HEK293 (cell line): ENCODE results near the gene INO80.

ENCODE experiments used
- EGR2 ChIP-seq: fragments of 450-650 bp; formaldehyde crosslinking; IDR thresholded peaks from 2 replicates; pipeline ENCODE4 v1.5.1; 2016; ENCODE audit warnings: low read depth, missing biosample characterization, missing genetic modification characterization
- GLI2 ChIP-seq: fragments of 450-650 bp; formaldehyde crosslinking; IDR thresholded peaks from 2 replicates; pipeline ENCODE4; 2017; ENCODE audit warnings: missing biosample characterization, missing genetic modification characterization, low read depth, borderline replicate concordance
- GLI4 ChIP-seq: fragments of 450-650 bp; formaldehyde crosslinking; IDR thresholded peaks from 2 replicates; pipeline ENCODE4 v1.5.1; 2016; ENCODE audit warnings: missing biosample characterization, missing genetic modification characterization
- HOXC10 ChIP-seq: sonication (generic); formaldehyde crosslinking; IDR thresholded peaks from 2 replicates; pipeline ENCODE4 v1.8.1; 2023; ENCODE audit warnings: mild to moderate bottlenecking, missing genetic modification reagents
- IKZF3 ChIP-seq: fragments of 450-650 bp; IDR thresholded peaks from 2 replicates; pipeline ENCODE4 v1.5.0; 2018; ENCODE audit warnings: missing biosample characterization, mild to moderate bottlenecking, missing genetic modification characterization, moderate library complexity
- KLF1 ChIP-seq: fragments of 450-650 bp; formaldehyde crosslinking; IDR thresholded peaks from 2 replicates; pipeline ENCODE4 v1.5.1; 2016; ENCODE audit warnings: missing biosample characterization, missing genetic modification characterization
- KLF8 ChIP-seq: fragments of 450-650 bp; formaldehyde crosslinking; IDR thresholded peaks from 2 replicates; pipeline ENCODE4 v1.5.1; 2016; ENCODE audit warnings: missing biosample characterization, missing genetic modification characterization
- OSR2 ChIP-seq: fragments of 450-650 bp; formaldehyde crosslinking; IDR thresholded peaks from 2 replicates; pipeline ENCODE4 v1.5.1; 2016; ENCODE audit warnings: missing biosample characterization, missing genetic modification characterization
- SP2 ChIP-seq: fragments of 450-650 bp; formaldehyde crosslinking; IDR thresholded peaks from 2 replicates; pipeline ENCODE4 v1.5.1; 2016; ENCODE audit warnings: missing biosample characterization, missing genetic modification characterization
- SP7 ChIP-seq: fragments of 450-650 bp; formaldehyde crosslinking; IDR thresholded peaks from 2 replicates; pipeline ENCODE4 v1.5.1; 2016; ENCODE audit warnings: missing biosample characterization, missing genetic modification characterization
- TRIM28 ChIP-seq: IDR thresholded peaks from 2 replicates; pipeline ENCODE4 v1.6.1; 2011; ENCODE audit warnings: low read length, control low read depth, borderline replicate concordance
- ZFP69B ChIP-seq: fragments of 450-650 bp; formaldehyde crosslinking; IDR thresholded peaks from 2 replicates; pipeline ENCODE4 v1.5.1; 2016; ENCODE audit warnings: missing biosample characterization, missing genetic modification characterization
- ZIC2 ChIP-seq: fragments of 450-650 bp; formaldehyde crosslinking; IDR thresholded peaks from 2 replicates; pipeline ENCODE4 v1.5.1; 2016; ENCODE audit warnings: missing biosample characterization, missing genetic modification characterization
- ZNF2 ChIP-seq: fragments of 450-650 bp; formaldehyde crosslinking; IDR thresholded peaks from 2 replicates; pipeline ENCODE4 v1.5.1; 2016; ENCODE audit warnings: missing biosample characterization, missing genetic modification characterization
- ZNF214 ChIP-seq: fragments of 450-650 bp; formaldehyde crosslinking; IDR thresholded peaks from 2 replicates; pipeline ENCODE4 v1.5.1; 2017; ENCODE audit warnings: missing biosample characterization, mild to moderate bottlenecking, missing genetic modification characterization, borderline replicate concordance
- ZNF324 ChIP-seq: fragments of 450-650 bp; formaldehyde crosslinking; IDR thresholded peaks from 2 replicates; pipeline ENCODE4 v1.5.1; 2016; ENCODE audit warnings: missing biosample characterization, missing genetic modification characterization
- ZNF335 ChIP-seq: fragments of 450-650 bp; formaldehyde crosslinking; conservative IDR thresholded peaks from 2 replicates; pipeline ENCODE4 v1.5.1; 2016; ENCODE audit warnings: missing biosample characterization, missing genetic modification characterization
- ZNF341 ChIP-seq: fragments of 450-650 bp; formaldehyde crosslinking; IDR thresholded peaks from 2 replicates; pipeline ENCODE4; 2016; ENCODE audit warnings: low read depth, missing biosample characterization, missing genetic modification characterization
- ZNF350 ChIP-seq: fragments of 450-650 bp; formaldehyde crosslinking; IDR thresholded peaks from 2 replicates; pipeline ENCODE4 v1.5.0; 2017; ENCODE audit warnings: missing biosample characterization, mild to moderate bottlenecking, missing genetic modification characterization
- ZNF423 ChIP-seq: fragments of 450-650 bp; formaldehyde crosslinking; IDR thresholded peaks from 2 replicates; pipeline ENCODE4 v1.5.1; 2016; ENCODE audit warnings: missing biosample characterization, missing genetic modification characterization
- ZNF510 ChIP-seq: fragments of 450-650 bp; formaldehyde crosslinking; IDR thresholded peaks from 2 replicates; pipeline ENCODE4 v1.5.1; 2018; ENCODE audit warnings: mild to moderate bottlenecking, missing genetic modification characterization, missing biosample characterization; ENCODE audit not compliant: insufficient replicate concordance
- ZNF621 ChIP-seq: fragments of 450-650 bp; formaldehyde crosslinking; IDR thresholded peaks from 2 replicates; pipeline ENCODE4 v1.5.1; 2017; ENCODE audit warnings: missing biosample characterization, missing genetic modification characterization
- ZNF654 ChIP-seq: fragments of 450-650 bp; formaldehyde crosslinking; IDR thresholded peaks from 2 replicates; pipeline ENCODE4 v1.5.1; 2016; ENCODE audit warnings: low read depth, missing biosample characterization, missing genetic modification characterization
- ZNF660 ChIP-seq: fragments of 450-650 bp; IDR thresholded peaks from 2 replicates; pipeline ENCODE4 v1.5.1; 2018; ENCODE audit warnings: missing biosample characterization, mild to moderate bottlenecking, missing genetic modification characterization
- ZNF785 ChIP-seq: fragments of 450-650 bp; formaldehyde crosslinking; IDR thresholded peaks from 2 replicates; pipeline ENCODE4 v1.5.1; 2016; ENCODE audit warnings: missing biosample characterization, missing genetic modification characterization
- TF ChIP-seq, protein P1 (sequence below): fragments of 450-650 bp; formaldehyde crosslinking; IDR thresholded peaks from 2 replicates; pipeline ENCODE4 v1.5.1; 2016; ENCODE audit warnings: missing biosample characterization, missing genetic modification characterization
- TF ChIP-seq, protein P2 (sequence below): fragments of 450-650 bp; formaldehyde crosslinking; IDR thresholded peaks from 2 replicates; pipeline ENCODE4 v1.5.1; 2016; ENCODE audit warnings: missing biosample characterization, missing genetic modification characterization
- TF ChIP-seq, protein P3 (sequence below): fragments of 450-650 bp; formaldehyde crosslinking; IDR thresholded peaks from 2 replicates; pipeline ENCODE4 v1.5.1; 2016; ENCODE audit warnings: missing biosample characterization, missing genetic modification characterization
- TF ChIP-seq, protein P4 (sequence below): fragments of 450-650 bp; IDR thresholded peaks from 2 replicates; pipeline ENCODE4 v1.5.1; 2018; ENCODE audit warnings: missing biosample characterization, mild to moderate bottlenecking, missing genetic modification characterization
- TF ChIP-seq, protein P5 (sequence below): fragments of 450-650 bp; formaldehyde crosslinking; IDR thresholded peaks from 2 replicates; pipeline ENCODE4 v1.5.1; 2016; ENCODE audit warnings: missing biosample characterization, missing genetic modification characterization

The INO80 gene

DNA sequence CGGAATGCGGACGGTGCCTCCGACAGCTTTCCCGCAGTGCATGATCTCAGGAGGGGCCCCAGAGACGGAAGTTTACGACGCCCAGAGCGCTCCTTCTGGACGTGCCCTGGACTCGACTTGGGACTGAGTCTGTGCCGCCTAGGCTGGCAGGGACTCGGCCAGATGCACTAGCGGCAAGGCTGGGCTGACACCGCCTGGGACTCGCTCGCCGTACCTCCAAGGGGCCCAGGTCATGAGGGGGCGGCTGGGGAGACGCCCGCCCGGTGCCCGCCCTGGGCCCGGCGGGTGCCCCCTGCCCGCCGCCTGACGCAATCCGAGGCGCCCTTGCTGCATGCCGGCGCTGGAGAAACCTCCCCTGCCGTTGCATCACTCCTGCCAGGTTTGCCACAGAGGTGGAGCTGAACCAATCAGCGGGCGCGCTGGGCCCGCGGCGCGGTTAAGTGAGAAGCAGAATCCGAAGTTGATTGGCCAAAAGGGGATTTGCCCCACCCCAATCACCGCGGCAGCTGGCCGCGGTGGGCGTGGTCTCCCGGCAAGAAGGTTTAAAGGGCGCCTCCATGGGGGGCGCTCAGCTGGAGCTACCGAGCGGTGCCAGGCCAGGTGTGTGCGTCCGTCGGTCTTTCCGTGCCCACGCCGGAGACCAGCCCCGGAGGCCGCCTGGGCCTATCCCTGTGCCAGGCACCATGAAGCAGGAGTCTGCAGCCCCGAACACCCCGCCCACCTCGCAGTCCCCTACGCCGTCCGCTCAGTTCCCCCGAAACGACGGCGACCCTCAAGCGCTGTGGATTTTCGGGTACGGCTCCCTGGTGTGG is 163.0 kb downstream of the INO80 start, which contains the start of gene CHAC1 (continued):
- TF ChIP-seq, protein P1, sequence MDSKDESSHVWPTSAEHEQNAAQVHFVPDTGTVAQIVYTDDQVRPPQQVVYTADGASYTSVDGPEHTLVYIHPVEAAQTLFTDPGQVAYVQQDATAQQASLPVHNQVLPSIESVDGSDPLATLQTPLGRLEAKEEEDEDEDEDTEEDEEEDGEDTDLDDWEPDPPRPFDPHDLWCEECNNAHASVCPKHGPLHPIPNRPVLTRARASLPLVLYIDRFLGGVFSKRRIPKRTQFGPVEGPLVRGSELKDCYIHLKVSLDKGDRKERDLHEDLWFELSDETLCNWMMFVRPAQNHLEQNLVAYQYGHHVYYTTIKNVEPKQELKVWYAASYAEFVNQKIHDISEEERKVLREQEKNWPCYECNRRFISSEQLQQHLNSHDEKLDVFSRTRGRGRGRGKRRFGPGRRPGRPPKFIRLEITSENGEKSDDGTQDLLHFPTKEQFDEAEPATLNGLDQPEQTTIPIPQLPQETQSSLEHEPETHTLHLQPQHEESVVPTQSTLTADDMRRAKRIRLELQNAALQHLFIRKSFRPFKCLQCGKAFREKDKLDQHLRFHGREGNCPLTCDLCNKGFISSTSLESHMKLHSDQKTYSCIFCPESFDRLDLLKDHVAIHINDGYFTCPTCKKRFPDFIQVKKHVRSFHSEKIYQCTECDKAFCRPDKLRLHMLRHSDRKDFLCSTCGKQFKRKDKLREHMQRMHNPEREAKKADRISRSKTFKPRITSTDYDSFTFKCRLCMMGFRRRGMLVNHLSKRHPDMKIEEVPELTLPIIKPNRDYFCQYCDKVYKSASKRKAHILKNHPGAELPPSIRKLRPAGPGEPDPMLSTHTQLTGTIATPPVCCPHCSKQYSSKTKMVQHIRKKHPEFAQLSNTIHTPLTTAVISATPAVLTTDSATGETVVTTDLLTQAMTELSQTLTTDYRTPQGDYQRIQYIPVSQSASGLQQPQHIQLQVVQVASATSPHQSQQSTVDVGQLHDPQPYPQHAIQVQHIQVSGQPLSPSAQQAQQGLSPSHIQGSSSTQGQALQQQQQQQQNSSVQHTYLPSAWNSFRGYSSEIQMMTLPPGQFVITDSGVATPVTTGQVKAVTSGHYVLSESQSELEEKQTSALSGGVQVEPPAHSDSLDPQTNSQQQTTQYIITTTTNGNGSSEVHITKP (tag by site-specific recombination), result 0 out of 2 replicates have a peak, but pooled peaks have one; percentile 16
- peak; percentile 62 for TF ChIP-seq KLF1 (tag by site-specific recombination)
- TF ChIP-seq ZNF621 (tag by site-specific recombination), result no peak
- TF ChIP-seq ZNF785 (tag by site-specific recombination), result 0 out of 2 replicates have a peak, but pooled peaks have one; percentile 25
- TF ChIP-seq, protein P2, sequence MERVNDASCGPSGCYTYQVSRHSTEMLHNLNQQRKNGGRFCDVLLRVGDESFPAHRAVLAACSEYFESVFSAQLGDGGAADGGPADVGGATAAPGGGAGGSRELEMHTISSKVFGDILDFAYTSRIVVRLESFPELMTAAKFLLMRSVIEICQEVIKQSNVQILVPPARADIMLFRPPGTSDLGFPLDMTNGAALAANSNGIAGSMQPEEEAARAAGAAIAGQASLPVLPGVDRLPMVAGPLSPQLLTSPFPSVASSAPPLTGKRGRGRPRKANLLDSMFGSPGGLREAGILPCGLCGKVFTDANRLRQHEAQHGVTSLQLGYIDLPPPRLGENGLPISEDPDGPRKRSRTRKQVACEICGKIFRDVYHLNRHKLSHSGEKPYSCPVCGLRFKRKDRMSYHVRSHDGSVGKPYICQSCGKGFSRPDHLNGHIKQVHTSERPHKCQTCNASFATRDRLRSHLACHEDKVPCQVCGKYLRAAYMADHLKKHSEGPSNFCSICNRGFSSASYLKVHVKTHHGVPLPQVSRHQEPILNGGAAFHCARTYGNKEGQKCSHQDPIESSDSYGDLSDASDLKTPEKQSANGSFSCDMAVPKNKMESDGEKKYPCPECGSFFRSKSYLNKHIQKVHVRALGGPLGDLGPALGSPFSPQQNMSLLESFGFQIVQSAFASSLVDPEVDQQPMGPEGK (tag by site-specific recombination), result peak; percentile 96
- TF ChIP-seq ZFP69B, result peak; percentile 73; the same call in 1 of the 2 replicates
- TF ChIP-seq ZIC2 (tag by site-specific recombination), result peak; percentile 89
- peak; percentile 93 for TF ChIP-seq SP2 (tag by site-specific recombination)
- TF ChIP-seq KLF8 (tag by site-specific recombination), result peak; percentile 78; the same call in 1 of the 2 replicates
- TF ChIP-seq HOXC10 (CRISPR knock-in tag), result no peak
- no peak for TF ChIP-seq ZNF214
- TF ChIP-seq ZNF423 (tag by site-specific recombination), result peak; percentile 78
- peak; percentile 50 for TF ChIP-seq SP7 (tag by site-specific recombination)
- TF ChIP-seq GLI2 (tag by site-specific recombination), result no peak
- TF ChIP-seq ZNF510, result no peak
- TF ChIP-seq TRIM28, result no peak
- TF ChIP-seq ZNF654 (tag by site-specific recombination), result no peak
- peak; percentile 83 for TF ChIP-seq ZNF335
- 0 out of 2 replicates have a peak, but pooled peaks have one; percentile 16 for TF ChIP-seq EGR2 (tag by site-specific recombination)
- TF ChIP-seq, protein P3, sequence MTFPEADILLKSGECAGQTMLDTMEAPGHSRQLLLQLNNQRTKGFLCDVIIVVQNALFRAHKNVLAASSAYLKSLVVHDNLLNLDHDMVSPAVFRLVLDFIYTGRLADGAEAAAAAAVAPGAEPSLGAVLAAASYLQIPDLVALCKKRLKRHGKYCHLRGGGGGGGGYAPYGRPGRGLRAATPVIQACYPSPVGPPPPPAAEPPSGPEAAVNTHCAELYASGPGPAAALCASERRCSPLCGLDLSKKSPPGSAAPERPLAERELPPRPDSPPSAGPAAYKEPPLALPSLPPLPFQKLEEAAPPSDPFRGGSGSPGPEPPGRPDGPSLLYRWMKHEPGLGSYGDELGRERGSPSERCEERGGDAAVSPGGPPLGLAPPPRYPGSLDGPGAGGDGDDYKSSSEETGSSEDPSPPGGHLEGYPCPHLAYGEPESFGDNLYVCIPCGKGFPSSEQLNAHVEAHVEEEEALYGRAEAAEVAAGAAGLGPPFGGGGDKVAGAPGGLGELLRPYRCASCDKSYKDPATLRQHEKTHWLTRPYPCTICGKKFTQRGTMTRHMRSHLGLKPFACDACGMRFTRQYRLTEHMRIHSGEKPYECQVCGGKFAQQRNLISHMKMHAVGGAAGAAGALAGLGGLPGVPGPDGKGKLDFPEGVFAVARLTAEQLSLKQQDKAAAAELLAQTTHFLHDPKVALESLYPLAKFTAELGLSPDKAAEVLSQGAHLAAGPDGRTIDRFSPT, result no peak; the same call in 1 of the 2 replicates
- TF ChIP-seq GLI4 (tag by site-specific recombination), result peak; percentile 62; the same call in 1 of the 2 replicates
- TF ChIP-seq ZNF350 (tag by site-specific recombination), result no peak
- TF ChIP-seq ZNF341 (tag by site-specific recombination), result 0 out of 2 replicates have a peak, but pooled peaks have one; percentile 18
- TF ChIP-seq, protein P4, sequence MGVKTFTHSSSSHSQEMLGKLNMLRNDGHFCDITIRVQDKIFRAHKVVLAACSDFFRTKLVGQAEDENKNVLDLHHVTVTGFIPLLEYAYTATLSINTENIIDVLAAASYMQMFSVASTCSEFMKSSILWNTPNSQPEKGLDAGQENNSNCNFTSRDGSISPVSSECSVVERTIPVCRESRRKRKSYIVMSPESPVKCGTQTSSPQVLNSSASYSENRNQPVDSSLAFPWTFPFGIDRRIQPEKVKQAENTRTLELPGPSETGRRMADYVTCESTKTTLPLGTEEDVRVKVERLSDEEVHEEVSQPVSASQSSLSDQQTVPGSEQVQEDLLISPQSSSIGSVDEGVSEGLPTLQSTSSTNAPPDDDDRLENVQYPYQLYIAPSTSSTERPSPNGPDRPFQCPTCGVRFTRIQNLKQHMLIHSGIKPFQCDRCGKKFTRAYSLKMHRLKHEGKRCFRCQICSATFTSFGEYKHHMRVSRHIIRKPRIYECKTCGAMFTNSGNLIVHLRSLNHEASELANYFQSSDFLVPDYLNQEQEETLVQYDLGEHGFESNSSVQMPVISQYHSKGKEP, result peak; percentile 34
- peak; percentile 83 for TF ChIP-seq ZNF660
- TF ChIP-seq, protein P5, sequence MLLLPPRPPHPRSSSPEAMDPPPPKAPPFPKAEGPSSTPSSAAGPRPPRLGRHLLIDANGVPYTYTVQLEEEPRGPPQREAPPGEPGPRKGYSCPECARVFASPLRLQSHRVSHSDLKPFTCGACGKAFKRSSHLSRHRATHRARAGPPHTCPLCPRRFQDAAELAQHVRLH (tag by site-specific recombination), result no peak
- TF ChIP-seq ZNF324 (tag by site-specific recombination), result peak; percentile 56; the same call in 1 of the 2 replicates
- 0 out of 2 replicates have a peak, but pooled peaks have one; percentile 22 for TF ChIP-seq OSR2 (tag by site-specific recombination)
- peak; percentile 52 for TF ChIP-seq IKZF3 (tag by site-specific recombination)
- TF ChIP-seq ZNF2 (tag by site-specific recombination), result no peak
